OCI-LY3 (cell line): ENCODE measurements around the gene HBA1.
"Not testable (repeated sequence)": the region's sequence is repeated elsewhere in the genome, so short reads cannot be mapped to it uniquely, and the experiment has no call there.

Source experiments
- H2AFZ ChIP-seq: fragments of 200-600, 300-600 bp; shearing (Covaris generic); 2 replicates; pipeline ENCODE4 v1.6.0; 2014; ENCODE audit warnings: antibody characterized with exemption, low read depth, low read length
- H3K27ac ChIP-seq: fragments of 200-600, 300-600 bp; sonication (generic); 2 replicates; pipeline ENCODE4 v1.5.1; 2014; ENCODE audit warnings: mild to moderate bottlenecking, low read length, moderate library complexity, mixed read lengths
- H3K27me3 ChIP-seq: fragments of 200-600, 300-600 bp; sonication (generic); 2 replicates; pipeline ENCODE4 v1.6.1; 2014; ENCODE audit warnings: low read depth, low read length, mixed read lengths
- H3K36me3 ChIP-seq: fragments of 200-600, 300-600 bp; sonication (generic); replicated peaks from 2 replicates; pipeline ENCODE3; 2014; ENCODE audit warnings: low read depth, low read length, mixed read lengths
- H3K4me1 ChIP-seq: fragments of 300-600, 200-600 bp; sonication (generic); 2 replicates; pipeline ENCODE4 v1.6.1; 2014; ENCODE audit warnings: low read length, mixed read lengths
- H3K4me2 ChIP-seq: fragments of 200-600, 300-600 bp; sonication (generic); 2 replicates; pipeline ENCODE4 v1.6.1; 2014; ENCODE audit warnings: low read length, mixed read lengths
- H3K4me3 ChIP-seq: fragments of 300-600, 200-600 bp; sonication (generic); 2 replicates; pipeline ENCODE4 v1.5.1; 2014; ENCODE audit warnings: antibody characterized with exemption, mild to moderate bottlenecking, low read length, moderate library complexity
- H3K79me2 ChIP-seq: fragments of 300-600, 200-600 bp; shearing (Covaris generic); 2 replicates; pipeline ENCODE4 v1.6.1; 2014; ENCODE audit warnings: mild to moderate bottlenecking, low read length, mixed read lengths
- H3K9ac ChIP-seq: fragments of 300-600, 200-600 bp; shearing (Covaris generic); 2 replicates; pipeline ENCODE4 v1.6.0; 2014; ENCODE audit warnings: mild to moderate bottlenecking, low read length, moderate library complexity
- H3K9me3 ChIP-seq: fragments of 200-600, 300-600 bp; shearing (Covaris generic); 2 replicates; pipeline ENCODE4 v1.6.1; 2014; ENCODE audit warnings: low read length, mixed read lengths; ENCODE audit not compliant: insufficient read depth
- H4K20me1 ChIP-seq: fragments of 200-600, 300-600 bp; sonication (generic); 2 replicates; pipeline ENCODE4 v1.6.1; 2016; ENCODE audit warnings: low read length, mixed read lengths; ENCODE audit not compliant: insufficient read depth
- EZH2phosphoT487 ChIP-seq: fragments of 200-600 bp; shearing (Covaris generic); IDR thresholded peaks from 2 replicates; pipeline ENCODE4 v1.6.1; 2018; ENCODE audit warnings: antibody characterized with exemption, mixed run types, low read depth
- TF ChIP-seq, protein P1 (sequence below): fragments of 200-600, 300-600 bp; sonication (generic); IDR thresholded peaks from 2 replicates; pipeline ENCODE4 v1.5.1; 2014; ENCODE audit warnings: antibody characterized with exemption, low read length, low read depth

HBA1 gene

DNA sequence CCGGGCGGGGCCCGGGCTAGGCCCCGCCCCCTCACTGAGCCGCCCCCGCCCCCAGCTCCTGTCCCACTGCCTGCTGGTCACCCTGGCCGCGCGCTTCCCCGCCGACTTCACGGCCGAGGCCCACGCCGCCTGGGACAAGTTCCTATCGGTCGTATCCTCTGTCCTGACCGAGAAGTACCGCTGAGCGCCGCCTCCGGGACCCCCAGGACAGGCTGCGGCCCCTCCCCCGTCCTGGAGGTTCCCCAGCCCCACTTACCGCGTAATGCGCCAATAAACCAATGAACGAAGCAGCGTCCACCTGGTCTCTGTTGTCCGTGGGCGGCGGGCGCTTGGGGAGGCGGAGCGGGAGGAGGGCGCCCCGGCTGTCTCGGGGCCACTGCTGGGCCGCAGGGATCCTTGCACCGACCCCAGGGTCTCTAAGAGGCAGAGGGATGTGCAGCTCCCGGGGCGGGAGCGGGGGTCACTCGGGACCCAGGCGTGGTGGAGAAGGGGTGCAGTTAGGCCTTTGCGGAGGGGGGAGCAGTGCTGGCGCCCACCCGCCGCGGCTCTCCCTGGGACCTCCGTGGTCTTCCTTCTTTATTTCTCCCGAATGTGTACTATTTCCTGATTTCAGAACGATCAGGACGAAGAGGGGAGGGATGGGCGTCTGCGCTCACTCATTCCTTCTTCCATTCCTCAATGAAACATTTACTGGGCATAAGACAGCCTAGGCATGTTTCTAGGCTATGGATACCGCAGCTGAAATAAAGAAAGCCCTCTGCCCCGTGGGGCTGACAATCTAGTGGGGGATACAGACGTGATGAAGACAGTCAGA, 22.1 kb upstream of the HBA1 start:
- Histone ChIP-seq H3K9ac (no peak overlapping the region), H3K36me3 (no peaks in the 10 kb centered on the region), H3K27me3 (no peaks in the 10 kb centered on the region), H3K79me2 (no peaks in the 10 kb centered on the region), H3K4me3 (no peak overlapping the region), H3K4me1 (peaks cover 5% of the 10 kb centered on the region), H3K9me3 (no peaks in the 10 kb centered on the region), H3K4me2 (no peak overlapping the region), H3K27ac (no peak overlapping the region), H4K20me1 (no peaks in the 10 kb centered on the region), H2AFZ (no peak overlapping the region)
- TF ChIP-seq EZH2phosphoT487: no peak
- TF ChIP-seq, protein P1, sequence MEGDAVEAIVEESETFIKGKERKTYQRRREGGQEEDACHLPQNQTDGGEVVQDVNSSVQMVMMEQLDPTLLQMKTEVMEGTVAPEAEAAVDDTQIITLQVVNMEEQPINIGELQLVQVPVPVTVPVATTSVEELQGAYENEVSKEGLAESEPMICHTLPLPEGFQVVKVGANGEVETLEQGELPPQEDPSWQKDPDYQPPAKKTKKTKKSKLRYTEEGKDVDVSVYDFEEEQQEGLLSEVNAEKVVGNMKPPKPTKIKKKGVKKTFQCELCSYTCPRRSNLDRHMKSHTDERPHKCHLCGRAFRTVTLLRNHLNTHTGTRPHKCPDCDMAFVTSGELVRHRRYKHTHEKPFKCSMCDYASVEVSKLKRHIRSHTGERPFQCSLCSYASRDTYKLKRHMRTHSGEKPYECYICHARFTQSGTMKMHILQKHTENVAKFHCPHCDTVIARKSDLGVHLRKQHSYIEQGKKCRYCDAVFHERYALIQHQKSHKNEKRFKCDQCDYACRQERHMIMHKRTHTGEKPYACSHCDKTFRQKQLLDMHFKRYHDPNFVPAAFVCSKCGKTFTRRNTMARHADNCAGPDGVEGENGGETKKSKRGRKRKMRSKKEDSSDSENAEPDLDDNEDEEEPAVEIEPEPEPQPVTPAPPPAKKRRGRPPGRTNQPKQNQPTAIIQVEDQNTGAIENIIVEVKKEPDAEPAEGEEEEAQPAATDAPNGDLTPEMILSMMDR: no peak

DNA sequence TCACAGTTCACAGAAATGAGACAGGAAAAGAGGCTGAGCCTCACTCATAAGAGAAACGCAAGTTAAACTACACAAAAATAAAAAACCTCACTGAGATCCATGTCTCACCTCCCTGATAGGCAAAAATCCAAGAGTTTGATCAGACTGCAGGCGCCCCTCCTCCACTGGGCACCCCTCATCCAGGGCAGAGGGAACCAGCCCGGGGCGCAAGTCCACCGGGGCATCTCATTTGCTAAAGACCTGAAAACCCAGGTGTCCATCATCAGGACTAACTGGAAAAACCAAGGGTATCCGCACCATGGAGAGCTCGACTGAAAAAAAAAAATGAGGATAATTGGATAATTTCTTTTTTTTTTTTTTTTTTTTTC, 21.5 kb upstream of the HBA1 start:
- Histone ChIP-seq H3K4me3 (no peak overlapping the region), H3K27me3 (no peaks in the 10 kb centered on the region), H3K27ac (no peak overlapping the region), H3K4me1 (peaks cover 5% of the 10 kb centered on the region), H4K20me1 (no peaks in the 10 kb centered on the region), H3K9me3 (no peaks in the 10 kb centered on the region), H3K9ac (no peak overlapping the region), H3K79me2 (no peaks in the 10 kb centered on the region), H3K36me3 (no peaks in the 10 kb centered on the region), H3K4me2 (no peak overlapping the region), H2AFZ (no peak overlapping the region)
- no peak for TF ChIP-seq EZH2phosphoT487

DNA sequence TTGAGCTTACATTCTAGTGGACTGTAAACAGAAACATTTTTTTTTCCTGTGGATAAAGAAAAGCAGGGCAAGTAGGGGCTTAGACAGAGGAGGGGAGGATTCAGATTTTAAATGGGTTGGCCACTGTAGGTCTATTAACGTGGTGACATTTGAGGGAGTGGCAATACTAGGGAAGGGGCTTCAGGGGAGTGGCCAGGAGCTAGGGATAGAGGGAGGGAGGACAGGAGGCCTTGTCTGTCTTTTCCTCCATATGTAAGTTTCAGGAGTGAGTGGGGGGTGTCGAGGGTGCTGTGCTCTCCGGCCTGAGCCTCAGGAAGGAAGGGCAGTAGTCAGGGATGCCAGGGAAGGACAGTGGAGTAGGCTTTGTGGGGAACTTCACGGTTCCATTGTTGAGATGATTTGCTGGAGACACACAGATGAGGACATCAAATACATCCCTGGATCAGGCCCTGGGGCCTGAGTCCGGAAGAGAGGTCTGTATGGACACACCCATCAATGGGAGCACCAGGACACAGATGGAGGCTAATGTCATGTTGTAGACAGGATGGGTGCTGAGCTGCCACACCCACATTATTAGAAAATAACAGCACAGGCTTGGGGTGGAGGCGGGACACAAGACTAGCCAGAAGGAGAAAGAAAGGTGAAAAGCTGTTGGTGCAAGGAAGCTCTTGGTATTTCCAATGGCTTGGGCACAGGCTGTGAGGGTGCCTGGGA, 17.2 kb upstream of the HBA1 start:
- no peaks in the 10 kb centered on the region for H3K36me3 ChIP-seq
- no peak overlapping the region for H2AFZ ChIP-seq
- no peaks in the 10 kb centered on the region for H3K9me3 ChIP-seq
- no peak overlapping the region for H3K4me3 ChIP-seq
- no peak overlapping the region for H3K4me2 ChIP-seq
- H3K27me3 ChIP-seq: no peaks in the 10 kb centered on the region
- no peaks in the 10 kb centered on the region for H3K79me2 ChIP-seq
- H3K9ac ChIP-seq: no peak overlapping the region
- H4K20me1 ChIP-seq: no peaks in the 10 kb centered on the region
- H3K4me1 ChIP-seq: no peaks in the 10 kb centered on the region
- TF ChIP-seq EZH2phosphoT487: no peak
- TF ChIP-seq, protein P1: no peak
- H3K27ac ChIP-seq: no peak overlapping the region

DNA sequence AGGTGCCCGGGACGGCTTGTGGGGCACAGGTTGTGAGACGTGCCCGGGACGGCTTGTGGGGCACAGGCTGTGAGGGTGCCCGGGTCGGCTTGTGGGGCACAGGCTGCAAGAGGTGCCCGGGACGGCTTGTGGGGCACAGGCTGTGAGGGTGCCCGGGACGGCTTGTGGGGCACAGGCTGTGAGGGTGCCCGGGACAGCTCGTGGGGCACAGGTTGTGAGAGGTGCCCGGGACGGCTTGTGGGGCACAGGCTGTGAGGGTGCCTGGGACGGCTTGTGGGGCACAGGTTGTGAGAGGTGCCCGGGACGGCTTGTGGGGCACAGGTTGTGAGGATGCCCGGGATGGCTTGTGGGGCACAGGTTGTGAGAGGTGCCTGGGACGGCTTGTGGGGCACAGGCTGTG, 16.2 kb upstream of the HBA1 start:
- not testable (repeated sequence) for H3K27ac ChIP-seq, H3K9me3 ChIP-seq, H3K36me3 ChIP-seq, H3K4me3 ChIP-seq, H3K79me2 ChIP-seq, H3K4me2 ChIP-seq, H3K4me1 ChIP-seq, H2AFZ ChIP-seq, H3K27me3 ChIP-seq, H3K9ac ChIP-seq, H4K20me1 ChIP-seq

DNA sequence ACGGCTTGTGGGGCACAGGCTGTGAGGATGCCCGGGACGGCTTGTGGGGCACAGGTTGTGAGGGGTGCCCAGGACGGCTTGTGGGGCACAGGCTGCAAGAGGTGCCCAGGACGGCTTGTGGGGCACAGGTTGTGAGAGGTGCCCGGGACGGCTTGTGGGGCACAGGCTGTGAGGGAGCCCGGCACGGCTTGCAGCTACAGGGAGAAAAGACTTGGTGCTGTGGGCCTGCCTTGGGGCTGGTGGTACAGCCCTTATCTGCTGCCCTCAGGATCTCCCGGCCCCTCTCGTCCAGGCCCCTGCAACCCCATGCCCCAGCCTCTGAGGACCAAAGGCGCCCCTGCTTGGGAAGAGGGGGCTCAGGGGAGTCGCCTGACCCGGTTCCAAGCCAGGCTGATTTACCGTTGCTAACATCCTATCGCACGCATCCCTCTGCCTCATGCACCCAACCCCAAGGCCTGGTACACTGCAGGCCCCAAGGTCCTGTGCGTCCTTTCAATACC, 15.7 kb upstream of the HBA1 start:
- Histone ChIP-seq H3K27me3 (no peaks in the 10 kb centered on the region), H3K4me3 (no peak overlapping the region), H3K36me3 (no peaks in the 10 kb centered on the region), H4K20me1 (no peaks in the 10 kb centered on the region), H3K4me2 (no peak overlapping the region), H3K79me2 (no peaks in the 10 kb centered on the region), H3K4me1 (no peaks in the 10 kb centered on the region), H3K9ac (no peak overlapping the region), H2AFZ (no peak overlapping the region), H3K27ac (no peak overlapping the region), H3K9me3 (no peaks in the 10 kb centered on the region)
- TF ChIP-seq, protein P1: no peak
- TF ChIP-seq EZH2phosphoT487: no peak
